Nephron (organoid): Measurements from ENCODE around the gene ETAA1.

Source experiments
- H3K27ac Mint-ChIP-seq, 3 experiments: 2 replicates each; pipeline ENCODE4 v1.8.0; 2020; ENCODE audit warnings: mixed read lengths in 3 of 3, mild to moderate bottlenecking in 2 of 3, moderate library complexity in 1 of 3
- H3K27me3 Mint-ChIP-seq: 2 replicates; pipeline ENCODE4 v1.8.0; 2021; ENCODE audit warnings: low read depth, mild to moderate bottlenecking, moderate library complexity, mixed read lengths
- H3K36me3 Mint-ChIP-seq: 2 replicates; pipeline ENCODE4 v1.8.0; 2020; ENCODE audit warnings: low read depth, mixed read lengths
- H3K4me1 Mint-ChIP-seq: 2 replicates; pipeline ENCODE4 v1.8.0; 2020; ENCODE audit warnings: mixed read lengths
- H3K4me3 Mint-ChIP-seq, 3 experiments: 2 replicates each; pipeline ENCODE4 v1.8.0; 2020; ENCODE audit warnings: mild to moderate bottlenecking in 3 of 3, mixed read lengths in 3 of 3, moderate library complexity in 2 of 3
- H3K9me3 Mint-ChIP-seq: 2 replicates; pipeline ENCODE4 v1.8.0; 2020; ENCODE audit warnings: mixed read lengths
- CTCF ChIP-seq, 3 experiments: fragments of 200-600 bp; sonication (generic); IDR thresholded peaks; one replicate each; pipeline ENCODE4 v1.5.0; 2021; ENCODE audit warnings: antibody characterized with exemption in 3 of 3; ENCODE audit not compliant: unreplicated experiment in 3 of 3

ETAA1 gene

GRCh38 chr2:67438337-67438736 lies 41.2 kb downstream of the ETAA1 start:
- Mint-ChIP-seq H3K27me3 (no peaks in the 10 kb centered on the region), H3K4me1 (no peaks in the 10 kb centered on the region), H3K9me3 (peaks cover 3% of the 10 kb centered on the region), H3K36me3 (no peaks in the 10 kb centered on the region), H3K27ac (no peak overlapping the region), H3K4me3 (no peak overlapping the region)
- TF ChIP-seq CTCF (IDR thresholded peaks at IDR 0.05; ENCODE audit: unreplicated experiment in 3 of 3), result no peak

- Mint-ChIP-seq H3K4me3 (no peak overlapping the region), H3K9me3 (peaks cover 7% of the 10 kb centered on the region), H3K36me3 (no peaks in the 10 kb centered on the region), H3K4me1 (peaks cover 5% of the 10 kb centered on the region), H3K27ac (no peak overlapping the region), H3K27me3 (no peaks in the 10 kb centered on the region)
- no peak for TF ChIP-seq CTCF (IDR thresholded peaks at IDR 0.05; ENCODE audit: unreplicated experiment in 3 of 3)
These were observed 48.6 kb downstream of the ETAA1 start for GRCh38 chr2:67445652-67446268.

- Mint-ChIP-seq H3K36me3 (no peaks in the 10 kb centered on the region), H3K9me3 (peaks cover 5% of the 10 kb centered on the region), H3K27me3 (no peaks in the 10 kb centered on the region), H3K27ac (peak overlapping the region in 1 of 3 experiments; percentile 3), H3K4me3 (no peak overlapping the region), H3K4me1 (peaks cover 5% of the 10 kb centered on the region)
- no peak for TF ChIP-seq CTCF (IDR thresholded peaks at IDR 0.05; ENCODE audit: unreplicated experiment in 3 of 3)
These were observed 49.4 kb downstream of the ETAA1 start for GRCh38 chr2:67446491-67446911.

- Mint-ChIP-seq H3K27me3 (no peaks in the 10 kb centered on the region), H3K4me3 (no peak overlapping the region), H3K9me3 (peaks cover 4% of the 10 kb centered on the region), H3K4me1 (peaks cover 5% of the 10 kb centered on the region), H3K27ac (no peak overlapping the region), H3K36me3 (no peaks in the 10 kb centered on the region)
- no peak for TF ChIP-seq CTCF (IDR thresholded peaks at IDR 0.05; ENCODE audit: unreplicated experiment in 3 of 3)
These were observed 51.5 kb downstream of the ETAA1 start for GRCh38 chr2:67448648-67449047.

- H3K27ac Mint-ChIP-seq, result no peak overlapping the region
- H3K4me3 Mint-ChIP-seq, result no peak overlapping the region
- H3K36me3 Mint-ChIP-seq, result no peaks in the 10 kb centered on the region
- no peak for TF ChIP-seq CTCF (IDR thresholded peaks at IDR 0.05; ENCODE audit: unreplicated experiment in 3 of 3)
- H3K4me1 Mint-ChIP-seq, result peaks cover 12% of the 10 kb centered on the region
- H3K9me3 Mint-ChIP-seq, result no peaks in the 10 kb centered on the region
- no peaks in the 10 kb centered on the region for H3K27me3 Mint-ChIP-seq
These were observed 54.1 kb downstream of the ETAA1 start for GRCh38 chr2:67451086-67451832.

- Mint-ChIP-seq H3K27me3 (no peaks in the 10 kb centered on the region), H3K9me3 (no peaks in the 10 kb centered on the region), H3K4me3 (no peak overlapping the region), H3K4me1 (peaks cover 11% of the 10 kb centered on the region), H3K27ac (no peak overlapping the region), H3K36me3 (no peaks in the 10 kb centered on the region)
- TF ChIP-seq CTCF (IDR thresholded peaks at IDR 0.05; ENCODE audit: unreplicated experiment in 3 of 3), result no peak
These were observed 56.2 kb downstream of the ETAA1 start for GRCh38 chr2:67453310-67453709.
